ENCODE data around the gene TST. TPM values are rescaled to one million over a fixed set of nuclear protein-coding genes. Genes with fewer than 3 reads are reported as not detected.

The TST gene
- total RNA-seq, 1 donor from 2014 or later, result 48.1 TPM

- Histone ChIP-seq H3K4me3 (no peak overlapping the region), H3K9me3 (no peaks in the 10 kb centered on the region), H3K4me1 (peaks cover 7% of the 10 kb centered on the region), H3K36me3 (peaks cover 20% of the 10 kb centered on the region), H3K27me3 (no peaks in the 10 kb centered on the region), H3K27ac (no peak overlapping the region)
- intact Hi-C loops (cut with DNase I), result no loop called here
- no peak for DNase-seq
- ATAC-seq, result no peak
- TF ChIP-seq CTCF (IDR thresholded peaks at IDR 0.05), result no peak
Observed at GRCh38 chr22:37056246-37056645, 37.0 kb upstream of the TST start.

DNA sequence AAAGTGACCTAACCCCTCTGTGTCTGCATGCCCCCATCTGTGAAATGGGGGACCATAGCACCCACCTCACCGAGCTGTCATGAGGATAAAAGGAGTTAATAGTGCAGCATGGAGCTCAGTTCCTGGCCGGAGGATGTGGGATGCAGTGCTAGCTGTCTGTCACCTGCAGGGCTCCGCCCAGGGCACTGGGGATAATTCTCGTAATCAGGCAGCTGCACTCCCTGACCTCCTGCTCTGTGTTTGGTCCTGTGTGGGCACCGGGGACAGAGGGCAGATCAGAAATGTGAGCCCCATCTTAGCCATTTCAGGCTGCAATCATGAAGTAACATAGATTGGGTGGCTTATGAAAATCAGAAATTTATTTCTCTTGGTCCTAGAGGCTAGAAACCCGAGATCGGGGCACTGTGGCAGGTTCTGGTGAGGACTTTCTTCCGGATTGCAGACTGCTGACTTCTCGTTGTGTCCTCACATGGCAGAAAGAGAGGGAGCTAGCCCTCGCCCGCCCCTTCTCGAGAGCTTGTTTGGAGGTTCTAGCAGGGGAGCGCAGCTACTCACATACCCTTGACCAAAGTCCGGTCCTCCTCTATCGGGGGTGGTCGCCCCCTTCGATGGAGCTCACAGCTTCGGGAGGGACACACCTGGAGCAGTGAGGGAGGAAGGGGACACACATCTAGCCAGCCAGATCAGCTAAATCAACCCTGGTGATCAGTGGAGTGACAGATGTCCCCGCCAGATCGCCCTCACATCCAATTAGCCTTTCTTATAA lies 35.5 kb upstream of the TST start:
- intact Hi-C loops (cut with DNase I), result no loop called here
- no peak for DNase-seq
- no peak for TF ChIP-seq CTCF (IDR thresholded peaks at IDR 0.05)
- Histone ChIP-seq H3K27me3 (no peaks in the 10 kb centered on the region), H3K27ac (no peak overlapping the region), H3K9me3 (no peaks in the 10 kb centered on the region), H3K36me3 (peaks cover 20% of the 10 kb centered on the region), H3K4me1 (peaks cover 7% of the 10 kb centered on the region), H3K4me3 (no peak overlapping the region)
- no peak for ATAC-seq

- Histone ChIP-seq H3K27ac (no peak overlapping the region), H3K9me3 (no peaks in the 10 kb centered on the region), H3K36me3 (peaks cover 20% of the 10 kb centered on the region), H3K4me3 (no peak overlapping the region), H3K27me3 (no peaks in the 10 kb centered on the region), H3K4me1 (peaks cover 7% of the 10 kb centered on the region)
- ATAC-seq (no peak), DNase-seq (no peak)
- intact Hi-C loops (cut with DNase I), result no loop called here
- TF ChIP-seq CTCF (IDR thresholded peaks at IDR 0.05), result no peak
Observed at GRCh38 chr22:37054056-37054395, 34.8 kb upstream of the TST start.

- no peak overlapping the region for H3K27ac ChIP-seq
- ATAC-seq (no peak), DNase-seq (peak; percentile 59)
- intact Hi-C loops (cut with DNase I), result no loop called here
- no peaks in the 10 kb centered on the region for H3K27me3 ChIP-seq
- peaks cover 15% of the 10 kb centered on the region for H3K36me3 ChIP-seq
- no peak overlapping the region for H3K4me3 ChIP-seq
- no peaks in the 10 kb centered on the region for H3K9me3 ChIP-seq
- no peak for TF ChIP-seq CTCF (IDR thresholded peaks at IDR 0.05)
- peaks cover 7% of the 10 kb centered on the region for H3K4me1 ChIP-seq
Observed at GRCh38 chr22:37053310-37054055, 34.2 kb upstream of the TST start.

- no peak for ATAC-seq
- intact Hi-C loops (cut with DNase I), result no loop called here
Observed at GRCh38 chr22:37052386-37053309, 33.4 kb upstream of the TST start.

More at GRCh38 chr22:37052386-37053309, 33.4 kb upstream of the TST start:
- Histone ChIP-seq H3K9me3 (no peaks in the 10 kb centered on the region), H3K27me3 (no peaks in the 10 kb centered on the region), H3K27ac (no peak overlapping the region), H3K36me3 (peaks cover 12% of the 10 kb centered on the region), H3K4me1 (peaks cover 7% of the 10 kb centered on the region), H3K4me3 (peak overlapping the region; percentile 68)
- DNase-seq, result no peak
- TF ChIP-seq CTCF (IDR thresholded peaks at IDR 0.05), result no peak
